HL-60 (cell line): ENCODE data around the gene ENTHD1.

Source experiments
- DNase-seq, 2 experiments: peaks; one replicate each; pipeline ENCODE4 v3.0.0-alpha.2; 2010 to 2020; ENCODE audit warnings: low read depth in 1 of 2, low spot score in 1 of 2
- H3K27ac ChIP-seq: fragments of 250-450 bp; sonication (Bioruptor Pico); replicated peaks from 2 replicates; pipeline ENCODE4 v1.5.1; 2020; ENCODE audit warnings: mild to moderate bottlenecking, moderate library complexity
- H3K27me3 ChIP-seq: fragments of 250-450 bp; sonication (Bioruptor Pico); 2 replicates; pipeline ENCODE4 v1.5.1; 2021; ENCODE audit warnings: mild to moderate bottlenecking, moderate library complexity; ENCODE audit not compliant: insufficient read depth, poor library complexity, severe bottlenecking
- H3K4me3 ChIP-seq: replicated peaks from 2 replicates; pipeline ENCODE4 v1.5.1; 2011; ENCODE audit warnings: mild to moderate bottlenecking, control low read depth, low read length; ENCODE audit not compliant: insufficient read depth
- GABPA ChIP-seq: IDR thresholded peaks from 2 replicates; pipeline ENCODE4 v1.6.1; 2012; ENCODE audit warnings: low read depth
- POLR2AphosphoS5 ChIP-seq: IDR thresholded peaks from 2 replicates; pipeline ENCODE4 v1.6.1; 2012; ENCODE audit warnings: low read depth
- REST ChIP-seq: IDR thresholded peaks from 2 replicates; pipeline ENCODE4 v1.6.1; 2012; ENCODE audit warnings: low read depth; ENCODE audit not compliant: insufficient replicate concordance
- SPI1 ChIP-seq: IDR thresholded peaks from 2 replicates; pipeline ENCODE4 v1.6.1; 2012; ENCODE audit warnings: low read depth, mild to moderate bottlenecking, borderline replicate concordance
- TF ChIP-seq, protein P1 (sequence below): IDR thresholded peaks from one replicate; pipeline ENCODE4 v1.5.1; 2011; ENCODE audit warnings: low read length, control low read depth, inconsistent platforms; ENCODE audit not compliant: insufficient read depth

Gene ENTHD1

DNA sequence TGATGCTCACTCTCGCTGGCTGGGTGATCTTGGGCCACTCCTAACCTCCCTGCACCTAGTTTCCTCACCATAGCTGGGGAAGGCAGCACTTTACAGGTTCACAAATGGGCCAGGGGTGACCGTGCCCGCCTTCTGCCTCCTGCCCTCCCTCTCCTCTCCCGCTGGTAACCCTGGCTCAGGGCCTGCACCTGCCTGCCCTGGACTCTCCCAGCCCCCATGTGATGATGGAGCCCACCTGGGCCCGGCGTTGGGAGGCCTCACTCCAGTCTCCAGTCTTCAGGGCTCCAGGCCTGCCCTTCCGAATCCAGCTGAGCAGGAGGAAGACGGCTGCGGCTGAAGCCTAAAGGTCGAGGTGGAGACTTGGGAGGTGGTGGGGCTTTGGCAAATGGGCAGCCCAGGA, 170.1 kb downstream of the ENTHD1 start:
- no peak for DNase-seq
- H3K27ac ChIP-seq, result no peak overlapping the region
- TF ChIP-seq REST (no peak), GABPA (no peak), SPI1 (no peak), POLR2AphosphoS5 (no peak)
- TF ChIP-seq, protein P1, sequence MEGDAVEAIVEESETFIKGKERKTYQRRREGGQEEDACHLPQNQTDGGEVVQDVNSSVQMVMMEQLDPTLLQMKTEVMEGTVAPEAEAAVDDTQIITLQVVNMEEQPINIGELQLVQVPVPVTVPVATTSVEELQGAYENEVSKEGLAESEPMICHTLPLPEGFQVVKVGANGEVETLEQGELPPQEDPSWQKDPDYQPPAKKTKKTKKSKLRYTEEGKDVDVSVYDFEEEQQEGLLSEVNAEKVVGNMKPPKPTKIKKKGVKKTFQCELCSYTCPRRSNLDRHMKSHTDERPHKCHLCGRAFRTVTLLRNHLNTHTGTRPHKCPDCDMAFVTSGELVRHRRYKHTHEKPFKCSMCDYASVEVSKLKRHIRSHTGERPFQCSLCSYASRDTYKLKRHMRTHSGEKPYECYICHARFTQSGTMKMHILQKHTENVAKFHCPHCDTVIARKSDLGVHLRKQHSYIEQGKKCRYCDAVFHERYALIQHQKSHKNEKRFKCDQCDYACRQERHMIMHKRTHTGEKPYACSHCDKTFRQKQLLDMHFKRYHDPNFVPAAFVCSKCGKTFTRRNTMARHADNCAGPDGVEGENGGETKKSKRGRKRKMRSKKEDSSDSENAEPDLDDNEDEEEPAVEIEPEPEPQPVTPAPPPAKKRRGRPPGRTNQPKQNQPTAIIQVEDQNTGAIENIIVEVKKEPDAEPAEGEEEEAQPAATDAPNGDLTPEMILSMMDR, result no peak

DNA sequence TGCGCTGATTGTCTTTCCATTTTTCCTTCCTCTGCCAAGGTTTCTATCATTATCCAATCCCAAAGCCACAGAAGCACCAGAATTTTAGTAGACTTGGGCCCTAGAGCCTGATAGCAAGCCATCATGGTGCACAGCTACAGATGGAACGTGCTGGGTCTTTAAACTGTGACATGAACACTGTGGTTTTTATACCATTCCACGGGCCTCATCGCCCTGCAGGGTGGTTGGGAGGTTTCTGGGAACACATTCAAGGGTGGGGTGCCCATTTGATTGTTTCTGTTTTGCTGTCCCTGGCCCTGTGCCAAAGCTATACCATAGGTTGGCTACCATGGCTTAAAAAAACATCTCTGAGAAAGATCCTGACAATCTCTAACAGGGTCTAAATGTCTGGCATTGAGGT, 171.1 kb downstream of the ENTHD1 start:
- no peak for DNase-seq
- TF ChIP-seq REST (no peak), POLR2AphosphoS5 (no peak), SPI1 (no peak), GABPA (no peak)
- TF ChIP-seq, protein P1, result no peak
- Histone ChIP-seq H3K4me3 (no peak overlapping the region), H3K27ac (no peak overlapping the region), H3K27me3 (no peaks in the 10 kb centered on the region)

More for the DNA sequence above, 170.1 kb downstream of the ENTHD1 start:
- Histone ChIP-seq H3K4me3 (no peak overlapping the region), H3K27me3 (no peaks in the 10 kb centered on the region)

- no peak overlapping the region for H3K4me3 ChIP-seq
- no peak overlapping the region for H3K27ac ChIP-seq
- no peak for DNase-seq
- no peak for TF ChIP-seq REST
- TF ChIP-seq, protein P1, result no peak
- TF ChIP-seq SPI1, result no peak
- TF ChIP-seq POLR2AphosphoS5, result no peak
- TF ChIP-seq GABPA, result no peak
- H3K27me3 ChIP-seq, result no peaks in the 10 kb centered on the region
Observed at GRCh38 chr22:39722032-39722325, 171.6 kb downstream of the ENTHD1 start.
